Parathyroid adenoma (tissue), 2 donors: ENCODE measurements around the gene EXOC7.

ENCODE experiments used
- H2AFZ ChIP-seq: fragments of 300-600 bp; sonication (generic); one replicate; pipeline ENCODE4 v1.7.0; 2017; ENCODE audit warnings: antibody characterized with exemption, mild to moderate bottlenecking
- H3K27ac ChIP-seq: fragments of 300-600 bp; sonication (generic); one replicate; pipeline ENCODE4 v1.7.0; 2017
- H3K27me3 ChIP-seq: fragments of 300-600 bp; sonication (generic); one replicate; pipeline ENCODE4 v1.7.0; 2017; ENCODE audit warnings: low read length; ENCODE audit not compliant: control insufficient read depth, insufficient read depth
- H3K36me3 ChIP-seq: fragments of 300-600 bp; sonication (generic); one replicate; pipeline ENCODE4 v1.7.0; 2017; ENCODE audit warnings: low read length; ENCODE audit not compliant: control insufficient read depth, insufficient read depth
- H3K4me1 ChIP-seq: fragments of 300-600 bp; sonication (generic); one replicate; pipeline ENCODE4 v1.7.0; 2017; ENCODE audit warnings: control low read depth
- H3K4me2 ChIP-seq: fragments of 300-600 bp; sonication (generic); one replicate; pipeline ENCODE4 v1.7.0; 2017; ENCODE audit warnings: low read length
- H3K4me3 ChIP-seq: fragments of 300-600 bp; sonication (generic); one replicate; pipeline ENCODE4 v1.7.0; 2017; ENCODE audit warnings: low read depth, low read length
- H3K79me2 ChIP-seq: fragments of 300-600 bp; sonication (generic); one replicate; pipeline ENCODE4 v1.7.0; 2017; ENCODE audit warnings: control low read depth
- H3K9ac ChIP-seq: fragments of 300-600 bp; sonication (generic); one replicate; pipeline ENCODE4 v1.7.0; 2017; ENCODE audit warnings: mild to moderate bottlenecking
- H3K9me3 ChIP-seq: fragments of 300-600 bp; sonication (generic); one replicate; pipeline ENCODE4 v1.7.0; 2017; ENCODE audit warnings: low read length; ENCODE audit not compliant: control insufficient read depth
- CTCF ChIP-seq: fragments of 300-600 bp; sonication (generic); IDR thresholded peaks from one replicate; pipeline ENCODE4 v1.7.0; 2017; ENCODE audit warnings: antibody characterized with exemption, mild to moderate bottlenecking
- donor health status: primary hyperparathyroidism.

Gene EXOC7

GRCh38 chr17:76107509-76107908 is 3.9 kb upstream of the EXOC7 start:
- no peaks in the 10 kb centered on the region for H3K27me3 ChIP-seq
- no peak overlapping the region for H3K9ac ChIP-seq
- no peaks in the 10 kb centered on the region for H3K4me1 ChIP-seq
- no peak for TF ChIP-seq CTCF
- no peaks in the 10 kb centered on the region for H3K36me3 ChIP-seq
- H3K4me2 ChIP-seq: no peak overlapping the region
- no peak overlapping the region for H3K27ac ChIP-seq
- peaks cover 6% of the 10 kb centered on the region for H3K79me2 ChIP-seq
- no peak overlapping the region for H2AFZ ChIP-seq
- H3K9me3 ChIP-seq: no peaks in the 10 kb centered on the region
- no peak overlapping the region for H3K4me3 ChIP-seq

DNA sequence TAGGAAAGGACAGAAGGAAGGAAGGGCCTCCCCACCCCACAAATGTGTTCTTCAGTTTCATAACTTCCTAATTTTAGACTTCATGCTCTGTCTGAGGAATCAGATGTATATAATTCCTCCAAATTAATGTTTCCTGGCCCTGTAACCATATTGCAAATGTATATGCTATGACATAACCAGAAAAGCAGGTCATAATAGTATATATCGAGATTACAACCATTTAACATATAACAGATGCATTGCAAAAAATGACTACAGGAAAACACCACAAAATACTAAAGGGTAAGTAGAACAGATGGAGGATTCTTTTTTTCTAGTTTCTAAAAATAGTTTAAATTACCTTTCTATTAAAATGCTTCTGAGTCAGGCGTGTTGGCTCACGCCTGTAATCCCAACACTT is 3.1 kb upstream of the EXOC7 start:
- no peak for TF ChIP-seq CTCF

GRCh38 chr17:76104896-76105231 is 1.3 kb upstream of the EXOC7 start:
- H3K4me3 ChIP-seq: no peak overlapping the region
- H3K36me3 ChIP-seq: no peaks in the 10 kb centered on the region
- H3K27me3 ChIP-seq: no peaks in the 10 kb centered on the region
- H3K9ac ChIP-seq: no peak overlapping the region
- no peak overlapping the region for H3K27ac ChIP-seq
- H3K9me3 ChIP-seq: no peaks in the 10 kb centered on the region
- TF ChIP-seq CTCF: no peak
- peak overlapping the region; percentile 39 for H2AFZ ChIP-seq
- H3K4me1 ChIP-seq: no peaks in the 10 kb centered on the region
- no peak overlapping the region for H3K4me2 ChIP-seq
- H3K79me2 ChIP-seq: peaks cover 9% of the 10 kb centered on the region

More for the DNA sequence above, 3.1 kb upstream of the EXOC7 start:
- Histone ChIP-seq H2AFZ (peak overlapping the region; percentile 45), H3K4me2 (no peak overlapping the region), H3K9me3 (no peaks in the 10 kb centered on the region), H3K27me3 (no peaks in the 10 kb centered on the region), H3K4me1 (no peaks in the 10 kb centered on the region), H3K79me2 (peaks cover 6% of the 10 kb centered on the region), H3K27ac (no peak overlapping the region), H3K4me3 (no peak overlapping the region), H3K36me3 (no peaks in the 10 kb centered on the region), H3K9ac (no peak overlapping the region)

- no peak overlapping the region for H3K9ac ChIP-seq
- H3K4me2 ChIP-seq: peak overlapping the region; percentile 88
- H3K36me3 ChIP-seq: no peaks in the 10 kb centered on the region
- H2AFZ ChIP-seq: peak overlapping the region; percentile 90
- peaks cover 9% of the 10 kb centered on the region for H3K79me2 ChIP-seq
- H3K27ac ChIP-seq: peak overlapping the region; percentile 71
- no peaks in the 10 kb centered on the region for H3K9me3 ChIP-seq
- no peaks in the 10 kb centered on the region for H3K27me3 ChIP-seq
- no peak for TF ChIP-seq CTCF
- H3K4me1 ChIP-seq: no peaks in the 10 kb centered on the region
- H3K4me3 ChIP-seq: peak overlapping the region; percentile 96
Observed at GRCh38 chr17:76104140-76104895, 731 bp upstream of the EXOC7 start.

DNA sequence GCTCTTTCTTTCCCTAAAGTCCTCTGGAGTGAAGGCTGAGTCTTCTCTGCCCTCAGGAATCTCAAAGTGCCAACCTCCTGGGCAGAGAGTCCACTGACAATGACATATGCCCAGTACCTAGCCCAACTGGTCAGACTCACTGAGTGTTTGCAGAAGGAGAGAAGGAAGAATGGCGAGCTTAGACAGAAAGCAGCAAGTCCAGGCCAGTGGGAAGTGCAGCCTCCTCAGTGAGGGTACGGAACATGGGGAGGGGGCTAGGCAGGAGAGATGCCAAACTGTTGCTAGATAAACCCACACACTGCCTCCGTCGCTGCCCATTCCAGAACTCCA is 678 bp downstream of the EXOC7 start:
- no peaks in the 10 kb centered on the region for H3K9me3 ChIP-seq
- H3K79me2 ChIP-seq: peaks cover 9% of the 10 kb centered on the region
- H3K4me2 ChIP-seq: peak overlapping the region; percentile 88
- peak overlapping the region; percentile 96 for H3K4me3 ChIP-seq
- no peaks in the 10 kb centered on the region for H3K36me3 ChIP-seq
- H2AFZ ChIP-seq: peak overlapping the region; percentile 90
- H3K4me1 ChIP-seq: no peaks in the 10 kb centered on the region
- no peaks in the 10 kb centered on the region for H3K27me3 ChIP-seq
- H3K27ac ChIP-seq: peak overlapping the region; percentile 71
- no peak for TF ChIP-seq CTCF
- H3K9ac ChIP-seq: peak overlapping the region; percentile 82
